Stimulated activated CD4-positive, alpha-beta T cell treated with anti-CD3 and anti-CD28 coated beads, Interleukin-12 subunit alpha, Interleukin-12 subunit beta, amount 100 ng/mL, for 4 hours (primary cell): ENCODE data around the gene MAD2L1BP.
"Not testable (repeated sequence)": the region's sequence is repeated elsewhere in the genome, so short reads cannot be mapped to it uniquely, and the experiment has no call there.

Experiments used
- DNase-seq: peaks from one replicate; pipeline ENCODE4 v3.0.0-alpha.2; 2020

The MAD2L1BP gene

GRCh38 chr6:43627008-43627825, 8.4 kb upstream of the MAD2L1BP start:
- no peak for DNase-seq

DNA sequence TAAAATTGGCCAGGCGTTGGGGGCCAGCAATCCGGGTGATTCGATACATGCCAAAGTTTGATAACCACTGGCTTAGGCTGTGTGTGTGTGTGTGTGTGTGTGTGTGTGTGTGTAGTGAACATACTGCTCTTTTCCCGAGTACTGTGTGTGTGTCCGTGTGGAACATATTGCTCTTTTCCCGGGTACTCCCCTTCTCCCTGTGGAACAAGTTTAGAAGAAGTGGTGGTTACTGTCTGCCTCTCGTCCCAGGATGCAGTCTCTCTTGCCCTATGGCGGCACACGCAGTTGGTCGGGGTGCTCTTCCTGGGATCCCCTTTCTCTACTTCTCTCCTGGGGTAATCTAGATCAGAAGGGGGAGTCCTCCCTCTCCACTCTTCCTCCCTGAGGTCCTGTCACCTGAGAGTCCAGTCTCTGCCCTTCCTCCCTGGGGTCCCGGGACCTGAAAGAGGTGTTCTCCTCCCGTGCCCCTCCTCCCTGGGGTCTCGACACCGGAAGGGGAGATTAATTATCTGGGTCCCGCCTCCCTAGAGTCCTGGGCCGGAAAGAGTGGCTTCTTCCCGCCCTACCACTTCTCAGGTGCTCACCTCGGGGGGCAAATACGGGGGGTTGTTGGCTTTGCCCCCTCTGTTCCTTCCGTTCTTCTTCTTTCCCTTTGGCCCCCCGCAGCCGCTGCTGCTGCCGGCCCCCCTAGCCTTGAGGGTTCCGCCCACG, 7.1 kb upstream of the MAD2L1BP start:
- DNase-seq = peak; percentile 41

DNA sequence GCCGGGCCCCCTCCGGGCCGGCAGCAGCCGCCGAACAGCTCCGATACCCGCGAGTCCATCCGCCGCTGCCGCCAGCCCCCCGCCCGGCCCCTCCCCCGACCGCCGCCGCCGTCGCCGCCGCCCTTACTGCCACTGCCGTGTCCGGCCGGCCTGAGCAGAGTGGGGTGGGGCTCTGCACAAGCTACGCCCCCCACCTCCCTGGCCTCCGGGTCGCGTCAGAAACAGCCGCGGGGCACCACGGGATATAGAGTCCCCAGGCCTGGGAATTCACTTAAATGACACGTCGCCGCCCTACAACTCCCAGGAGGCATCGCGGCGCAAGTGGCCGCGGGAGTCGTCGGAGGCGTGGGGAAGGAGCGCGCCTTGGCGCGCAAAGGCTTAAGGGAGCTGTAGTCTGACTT, 6.5 kb upstream of the MAD2L1BP start, which contains the start of gene GTPBP2:
GTPBP2 (minus strand) TSS at position 161 of the 401 bp plus-strand sequence; CDS start at position 59, 102 bp downstream.
- peak; percentile 92 for DNase-seq

GRCh38 chr6:43629505-43630300, 5.9 kb upstream of the MAD2L1BP start:
- peak; percentile 75 for DNase-seq

- DNase-seq = no peak
Observed at GRCh38 chr6:43630980-43631619, 4.5 kb upstream of the MAD2L1BP start.

GRCh38 chr6:43633002-43633401, 2.6 kb upstream of the MAD2L1BP start:
- DNase-seq = not testable (repeated sequence)

DNA sequence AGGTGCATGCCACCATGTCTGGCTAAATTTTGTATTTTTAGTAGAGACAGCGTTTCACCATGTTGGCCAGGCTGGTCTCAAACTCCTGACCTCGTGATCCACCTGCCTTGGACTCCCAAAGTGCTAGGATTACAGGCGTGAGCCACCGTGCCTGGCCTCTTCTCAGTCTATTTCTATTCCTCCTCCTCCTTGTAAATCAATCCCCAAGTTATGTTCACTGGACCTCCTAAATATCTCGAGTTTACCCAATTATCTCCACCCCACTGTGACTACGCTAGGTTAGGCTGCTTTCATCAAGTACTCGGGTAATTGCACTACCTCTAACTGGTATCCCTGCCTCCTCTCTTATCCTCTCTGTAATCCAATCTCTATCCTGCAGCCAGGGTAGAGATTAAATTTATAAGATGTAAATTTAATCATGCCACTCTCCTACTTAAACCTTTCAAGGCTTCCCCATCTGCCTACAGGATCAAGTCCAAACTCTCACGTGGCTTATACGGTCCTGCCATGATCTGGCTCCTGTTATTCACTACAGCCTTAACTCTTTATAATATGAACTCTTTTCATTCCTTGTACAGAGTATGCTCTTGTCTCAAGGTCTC, 837 bp upstream of the MAD2L1BP start:
- DNase-seq = no peak

GRCh38 chr6:43636308-43636659, 644 bp downstream of the MAD2L1BP start:
- DNase-seq = no peak

DNA sequence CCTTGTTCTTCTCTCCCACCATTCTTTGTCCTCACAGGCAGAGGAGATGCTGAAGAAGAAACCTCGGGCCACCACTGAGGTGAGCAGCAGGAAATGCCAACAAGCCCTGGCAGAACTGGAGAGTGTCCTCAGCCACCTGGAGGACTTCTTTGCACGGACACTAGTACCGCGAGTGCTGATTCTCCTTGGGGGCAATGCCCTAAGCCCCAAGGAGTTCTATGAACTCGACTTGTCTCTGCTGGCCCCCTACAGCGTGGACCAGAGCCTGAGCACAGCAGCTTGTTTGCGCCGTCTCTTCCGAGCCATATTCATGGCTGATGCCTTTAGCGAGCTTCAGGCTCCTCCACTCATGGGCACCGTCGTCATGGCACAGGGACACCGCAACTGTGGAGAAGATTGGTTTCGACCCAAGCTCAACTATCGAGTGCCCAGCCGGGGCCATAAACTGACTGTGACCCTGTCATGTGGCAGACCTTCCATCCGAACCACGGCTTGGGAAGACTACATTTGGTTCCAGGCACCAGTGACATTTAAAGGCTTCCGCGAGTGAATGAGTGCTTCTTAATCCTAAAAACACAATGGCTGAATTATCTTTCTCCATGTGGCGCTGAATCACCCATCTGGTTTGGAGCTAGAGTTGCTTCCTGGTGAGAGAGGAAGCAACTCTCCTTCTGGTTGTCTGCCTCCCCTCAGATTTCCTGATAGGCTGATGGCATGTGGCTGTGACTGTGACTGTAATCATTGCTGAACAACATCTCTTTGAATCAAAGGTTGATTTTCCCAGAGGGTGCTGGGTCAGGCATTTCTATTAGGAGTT, 4.6 kb downstream of the MAD2L1BP start:
- no peak for DNase-seq

DNA sequence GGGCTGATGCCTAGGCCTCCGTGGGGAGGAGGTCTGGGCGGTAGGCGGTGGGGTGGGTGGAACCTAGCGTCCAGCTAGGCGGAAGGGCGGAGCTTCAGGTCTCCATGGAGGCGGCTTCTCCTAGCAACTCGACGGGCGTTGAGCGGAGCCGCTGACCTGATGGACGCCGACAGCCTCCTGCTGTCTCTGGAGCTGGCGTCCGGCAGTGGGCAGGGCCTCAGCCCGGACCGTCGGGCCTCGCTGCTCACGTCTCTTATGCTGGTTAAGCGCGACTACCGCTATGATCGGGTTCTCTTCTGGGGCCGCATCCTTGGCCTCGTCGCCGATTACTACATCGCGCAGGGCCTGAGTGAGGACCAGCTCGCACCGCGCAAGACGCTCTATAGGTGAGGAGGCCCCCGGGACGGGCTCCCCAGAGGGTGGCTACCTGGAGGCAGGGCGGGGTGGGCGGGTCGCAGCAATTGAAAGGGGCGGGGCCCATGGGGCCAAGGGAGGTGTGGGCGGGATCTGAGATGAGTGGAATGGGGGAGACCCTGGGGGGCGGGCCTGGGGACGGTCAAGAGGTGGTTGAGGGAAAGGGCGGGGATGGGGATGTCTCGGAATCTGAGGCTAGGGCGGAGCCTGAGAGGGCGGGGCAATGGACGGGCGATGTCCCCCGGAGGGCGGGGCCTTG, 9.4 kb downstream of the MAD2L1BP start, which contains the start of gene RSPH9:
RSPH9 (plus strand) TSS at position 97 of the 673 bp plus-strand sequence; CDS start at position 160, 63 bp downstream.
- peak; percentile 61 for DNase-seq

DNA sequence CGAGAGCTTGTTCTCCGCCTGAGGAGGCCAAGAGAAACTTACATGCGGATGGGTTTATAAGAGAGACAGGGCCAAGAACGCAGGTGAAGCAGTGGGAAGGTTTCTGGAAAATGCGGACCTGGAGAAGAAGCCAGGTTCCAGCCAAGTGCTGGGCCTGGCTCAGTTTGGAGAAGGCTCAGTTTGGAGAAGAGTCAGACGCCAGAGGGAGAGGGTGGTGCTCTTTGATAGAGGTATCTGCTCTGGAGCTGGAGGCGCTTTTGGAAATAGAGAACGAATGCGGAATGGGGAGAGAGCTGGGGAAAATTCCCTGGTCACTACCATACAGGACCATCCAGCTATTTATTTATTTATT, 9.9 kb downstream of the MAD2L1BP start:
- DNase-seq = no peak

DNA sequence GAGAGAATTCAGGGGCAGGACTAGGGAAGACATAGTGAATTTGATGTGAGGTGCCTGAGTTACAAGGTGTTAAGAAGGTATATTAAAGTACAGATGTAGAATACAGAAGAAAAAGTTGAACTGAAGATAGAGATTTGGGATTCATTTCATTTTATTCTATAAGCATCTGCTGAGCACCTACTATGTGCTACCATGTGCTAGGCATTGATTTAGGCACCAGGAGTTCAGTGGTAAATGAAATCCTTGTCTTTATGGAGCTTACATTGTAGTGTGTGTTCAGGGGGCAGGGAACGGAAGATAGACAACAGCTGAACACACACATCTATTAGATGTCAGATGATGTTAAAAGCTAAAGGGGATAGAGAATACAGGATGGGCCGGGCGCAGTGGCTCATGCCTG, 12.0 kb downstream of the MAD2L1BP start:
- no peak for DNase-seq

- no peak for DNase-seq
Observed at GRCh38 chr6:43648248-43648647, 12.6 kb downstream of the MAD2L1BP start.

- not testable (repeated sequence) for DNase-seq
Observed at GRCh38 chr6:43652822-43653221, 17.2 kb downstream of the MAD2L1BP start.

GRCh38 chr6:43657221-43657802, 21.7 kb downstream of the MAD2L1BP start:
- DNase-seq = no peak

- no peak for DNase-seq
Observed at GRCh38 chr6:43658161-43658560, 22.5 kb downstream of the MAD2L1BP start.

GRCh38 chr6:43662948-43663347, 27.3 kb downstream of the MAD2L1BP start:
- not testable (repeated sequence) for DNase-seq

DNA sequence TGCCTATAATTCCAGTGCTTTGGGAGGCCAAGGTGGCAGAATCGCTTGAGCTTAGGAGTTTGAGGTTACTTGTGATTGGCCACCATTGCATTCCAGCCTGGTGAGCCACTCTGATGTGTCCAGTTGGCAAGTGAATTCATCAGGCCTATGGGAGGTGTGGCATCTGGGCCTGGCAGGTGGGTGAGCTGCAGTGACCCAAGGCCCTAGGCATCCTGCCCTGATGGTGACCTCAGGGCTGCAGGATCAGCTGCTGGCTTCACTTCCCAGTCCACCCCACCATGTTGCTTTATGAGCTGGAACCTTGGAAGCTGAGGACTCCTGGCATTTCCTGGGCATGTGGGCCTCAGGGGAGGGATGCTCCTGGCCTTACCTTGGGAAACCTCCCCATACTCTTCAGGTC, 29.7 kb downstream of the MAD2L1BP start:
- no peak for DNase-seq

DNA sequence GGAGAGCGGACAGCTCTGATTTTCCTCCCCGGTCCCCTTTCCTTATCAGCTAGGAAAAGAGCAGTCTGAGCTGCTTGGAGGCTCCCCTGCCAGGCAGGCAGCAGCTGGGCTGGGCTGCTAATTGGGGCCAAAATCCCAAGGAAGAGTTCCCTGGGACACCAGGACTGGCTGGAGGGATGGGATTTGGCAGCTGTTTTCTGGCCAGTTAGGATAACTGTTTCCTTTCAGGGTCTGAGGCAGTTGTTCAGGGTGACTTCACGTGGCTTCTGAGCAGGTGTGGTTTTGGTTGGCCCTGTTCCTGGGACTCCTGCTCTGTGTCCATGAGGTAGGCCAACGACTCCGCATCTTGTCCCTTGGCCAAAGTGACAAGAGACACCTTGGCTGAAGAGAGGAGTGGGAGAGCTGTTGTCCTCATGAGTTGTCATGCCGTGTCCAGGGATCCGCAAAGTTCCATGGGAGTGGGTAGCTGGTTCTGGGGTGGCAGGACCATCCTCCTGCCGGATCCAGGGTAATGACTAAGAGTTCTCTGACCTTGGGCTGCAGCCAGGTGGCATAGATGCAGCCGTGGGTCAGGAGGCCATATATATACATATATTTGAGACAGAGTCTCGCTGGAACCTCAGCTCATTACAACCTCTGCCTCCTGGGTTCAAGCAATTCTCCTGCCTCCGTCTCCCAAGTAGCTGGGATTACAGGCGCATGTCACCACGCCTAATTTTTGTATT, 30.7 kb downstream of the MAD2L1BP start:
- DNase-seq = no peak
